ENCODE results near the gene ROBO1.

ROBO1 gene

GRCh38 chr3:79140708-79141107, 627.1 kb downstream of the ROBO1 start:
- no peak overlapping the region for H3K9ac ChIP-seq (ENCODE audit: low read length)
- H3K4me2 ChIP-seq (ENCODE audit: low read depth, low read length), result no peak overlapping the region
- H4K20me1 ChIP-seq (ENCODE audit: insufficient read depth, low read length), result no peaks in the 10 kb centered on the region
- no peak overlapping the region for H3K4me3 ChIP-seq (ENCODE audit: low read length)
- no peaks in the 10 kb centered on the region for H3K4me1 ChIP-seq (ENCODE audit: low read length)
- H3K9me2 ChIP-seq (replicated peaks; ENCODE audit: insufficient read depth, low read length), result no peaks in the 10 kb centered on the region
- no peaks in the 10 kb centered on the region for H3K27me3 ChIP-seq (replicated peaks; ENCODE audit: insufficient read depth, low read length)
- DNase-seq, result no peak
- no peaks in the 10 kb centered on the region for H3F3A ChIP-seq (ENCODE audit: insufficient read depth, low read length)
- H3K36me3 ChIP-seq (replicated peaks; ENCODE audit: insufficient read depth, low read length), result no peaks in the 10 kb centered on the region
- no peak overlapping the region for H2AFZ ChIP-seq (ENCODE audit: low read length)
- H3K27ac ChIP-seq (ENCODE audit: low read length), result no peak overlapping the region
- H3K9me3 ChIP-seq (replicated peaks; ENCODE audit: insufficient read depth, low read length), result no peaks in the 10 kb centered on the region
- no peaks in the 10 kb centered on the region for H3K79me2 ChIP-seq (ENCODE audit: low read length)
- TF ChIP-seq EZH2 (optimal IDR thresholded peaks at IDR 0.05; ENCODE audit: low read depth, low read length), result no peak
- no peak for TF ChIP-seq EZH2phosphoT487 (IDR thresholded peaks at IDR 0.05; ENCODE audit: low read length)
- TF ChIP-seq CTCF (IDR thresholded peaks at IDR 0.05; ENCODE audit: low read length), result no peak

- no peak overlapping the region for H3K4me3 ChIP-seq (ENCODE audit: low read length)
- H3K36me3 ChIP-seq (replicated peaks; ENCODE audit: insufficient read depth, low read length), result no peaks in the 10 kb centered on the region
- no peak overlapping the region for H2AFZ ChIP-seq (ENCODE audit: low read length)
- no peaks in the 10 kb centered on the region for H3K9me2 ChIP-seq (replicated peaks; ENCODE audit: insufficient read depth, low read length)
- no peak overlapping the region for H3K9ac ChIP-seq (ENCODE audit: low read length)
- no peaks in the 10 kb centered on the region for H3K4me1 ChIP-seq (ENCODE audit: low read length)
- no peaks in the 10 kb centered on the region for H3K9me3 ChIP-seq (replicated peaks; ENCODE audit: insufficient read depth, low read length)
- no peak for DNase-seq
- H3K4me2 ChIP-seq (ENCODE audit: low read depth, low read length), result no peak overlapping the region
- no peaks in the 10 kb centered on the region for H3F3A ChIP-seq (ENCODE audit: insufficient read depth, low read length)
- no peak overlapping the region for H3K27ac ChIP-seq (ENCODE audit: low read length)
- no peaks in the 10 kb centered on the region for H3K27me3 ChIP-seq (replicated peaks; ENCODE audit: insufficient read depth, low read length)
- no peaks in the 10 kb centered on the region for H3K79me2 ChIP-seq (ENCODE audit: low read length)
- TF ChIP-seq EZH2phosphoT487 (IDR thresholded peaks at IDR 0.05; ENCODE audit: low read length) (no peak), CTCF (IDR thresholded peaks at IDR 0.05; ENCODE audit: low read length) (no peak)
- H4K20me1 ChIP-seq (ENCODE audit: insufficient read depth, low read length), result no peaks in the 10 kb centered on the region
Observed at GRCh38 chr3:79139395-79140068, 628.3 kb downstream of the ROBO1 start.

- Histone ChIP-seq H4K20me1 (ENCODE audit: insufficient read depth, low read length) (no peaks in the 10 kb centered on the region), H3K9me3 (replicated peaks; ENCODE audit: insufficient read depth, low read length) (no peaks in the 10 kb centered on the region), H3K9me2 (replicated peaks; ENCODE audit: insufficient read depth, low read length) (no peaks in the 10 kb centered on the region), H3K27me3 (replicated peaks; ENCODE audit: insufficient read depth, low read length) (no peaks in the 10 kb centered on the region), H3K9ac (ENCODE audit: low read length) (no peak overlapping the region), H3F3A (ENCODE audit: insufficient read depth, low read length) (no peaks in the 10 kb centered on the region), H3K79me2 (ENCODE audit: low read length) (no peaks in the 10 kb centered on the region), H2AFZ (ENCODE audit: low read length) (no peak overlapping the region), H3K27ac (ENCODE audit: low read length) (no peak overlapping the region), H3K4me3 (ENCODE audit: low read length) (no peak overlapping the region), H3K36me3 (replicated peaks; ENCODE audit: insufficient read depth, low read length) (no peaks in the 10 kb centered on the region), H3K4me2 (ENCODE audit: low read depth, low read length) (no peak overlapping the region), H3K4me1 (ENCODE audit: low read length) (no peaks in the 10 kb centered on the region)
- TF ChIP-seq EZH2 (optimal IDR thresholded peaks at IDR 0.05; ENCODE audit: low read depth, low read length) (no peak), CTCF (IDR thresholded peaks at IDR 0.05; ENCODE audit: low read length) (no peak), EZH2phosphoT487 (IDR thresholded peaks at IDR 0.05; ENCODE audit: low read length) (no peak)
- DNase-seq, result no peak
Observed at GRCh38 chr3:79125313-79125984, 642.3 kb downstream of the ROBO1 start.

Measured in MM.1S (cell line).